GM21529 (cell line): ENCODE results near the gene LEMD1.

ENCODE experiments used
- ATAC-seq: cut with Tn5 transposase; IDR thresholded peaks from one replicate; pipeline ENCODE4 v1.9.1; 2021; ENCODE audit not compliant: unreplicated experiment

The LEMD1 gene

GRCh38 chr1:205337481-205337880 is 84.4 kb downstream of the LEMD1 start:
- no peak for ATAC-seq

- ATAC-seq = peak; percentile 71
Measured at GRCh38 chr1:205335692-205336091, 86.2 kb downstream of the LEMD1 start.

GRCh38 chr1:205332015-205332791 is 89.7 kb downstream of the LEMD1 start:
- ATAC-seq = no peak
